ENCODE results near the gene PRRX2.

DNA sequence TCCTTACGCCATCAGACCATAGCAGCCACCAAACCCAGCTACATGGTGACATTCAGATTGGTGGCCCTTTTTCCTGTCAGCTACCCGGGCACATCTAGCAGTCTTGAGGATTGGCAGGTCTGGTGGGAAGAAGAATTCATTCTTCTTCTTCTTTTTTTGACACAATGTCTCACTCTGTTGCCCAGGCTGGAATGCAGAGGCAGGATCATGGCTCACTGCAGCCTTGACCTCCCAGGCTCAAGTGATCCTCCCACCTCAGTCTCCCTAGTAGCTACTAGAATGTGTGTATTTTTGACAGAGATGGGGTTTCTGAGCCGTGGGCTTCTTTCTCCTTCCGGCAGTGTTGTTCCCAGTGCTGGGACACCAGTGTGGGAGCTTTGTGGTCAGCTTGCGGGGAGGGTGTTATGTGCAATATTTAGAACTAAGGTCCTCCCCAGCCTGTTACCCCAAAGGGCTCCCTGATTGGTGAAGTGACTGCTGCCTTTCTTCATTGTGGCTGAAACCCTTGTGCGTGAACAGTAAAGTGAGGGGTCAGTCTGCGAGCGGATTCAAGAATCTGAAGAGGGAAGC, 36.1 kb upstream of the PRRX2 start:
- TF ChIP-seq, protein P1, sequence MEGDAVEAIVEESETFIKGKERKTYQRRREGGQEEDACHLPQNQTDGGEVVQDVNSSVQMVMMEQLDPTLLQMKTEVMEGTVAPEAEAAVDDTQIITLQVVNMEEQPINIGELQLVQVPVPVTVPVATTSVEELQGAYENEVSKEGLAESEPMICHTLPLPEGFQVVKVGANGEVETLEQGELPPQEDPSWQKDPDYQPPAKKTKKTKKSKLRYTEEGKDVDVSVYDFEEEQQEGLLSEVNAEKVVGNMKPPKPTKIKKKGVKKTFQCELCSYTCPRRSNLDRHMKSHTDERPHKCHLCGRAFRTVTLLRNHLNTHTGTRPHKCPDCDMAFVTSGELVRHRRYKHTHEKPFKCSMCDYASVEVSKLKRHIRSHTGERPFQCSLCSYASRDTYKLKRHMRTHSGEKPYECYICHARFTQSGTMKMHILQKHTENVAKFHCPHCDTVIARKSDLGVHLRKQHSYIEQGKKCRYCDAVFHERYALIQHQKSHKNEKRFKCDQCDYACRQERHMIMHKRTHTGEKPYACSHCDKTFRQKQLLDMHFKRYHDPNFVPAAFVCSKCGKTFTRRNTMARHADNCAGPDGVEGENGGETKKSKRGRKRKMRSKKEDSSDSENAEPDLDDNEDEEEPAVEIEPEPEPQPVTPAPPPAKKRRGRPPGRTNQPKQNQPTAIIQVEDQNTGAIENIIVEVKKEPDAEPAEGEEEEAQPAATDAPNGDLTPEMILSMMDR (IDR thresholded peaks at IDR 0.05; ENCODE audit: poor library complexity), result no peak
- TF ChIP-seq EZH2 (IDR thresholded peaks at IDR 0.05; ENCODE audit: borderline replicate concordance), result no peak
